MG63 (cell line): Measurements from ENCODE around the gene CPAMD8. TPM values are rescaled to one million over a fixed set of nuclear protein-coding genes. Genes with fewer than 3 reads are reported as not detected.
"Not testable (repeated sequence)": the region's sequence is repeated elsewhere in the genome, so short reads cannot be mapped to it uniquely, and the experiment has no call there.

Experiments
- DNase-seq: peaks from one replicate; pipeline ENCODE4 v3.0.0-alpha.2; 2020
- H3K27me3 ChIP-seq: fragments of 250-450 bp; sonication (Bioruptor Pico); 2 replicates; pipeline ENCODE4 v1.5.1; 2020; ENCODE audit warnings: mild to moderate bottlenecking, moderate library complexity
- H3K36me3 ChIP-seq: fragments of 250-450 bp; sonication (Bioruptor Pico); 2 replicates; pipeline ENCODE4 v1.5.1; 2020; ENCODE audit warnings: mild to moderate bottlenecking, moderate library complexity
- H3K4me3 ChIP-seq: fragments of 250-450 bp; sonication (Bioruptor Pico); 2 replicates; pipeline ENCODE4 v1.5.1; 2020; ENCODE audit warnings: mild to moderate bottlenecking, moderate library complexity
- H3K9me3 ChIP-seq: fragments of 250-450 bp; sonication (Bioruptor Pico); 2 replicates; pipeline ENCODE4 v1.5.1; 2020; ENCODE audit warnings: mild to moderate bottlenecking, moderate library complexity
- total RNA-seq: library from RNA; depleted of rRNA; stranded (reverse); fragments of >200 nt; shearing (Covaris generic); gene quantifications from 2 replicates; pipeline ENCODE4 v1.2.3, GENCODE V29; 2014; ENCODE audit warnings: low replicate concordance

CPAMD8 gene
- total RNA-seq, 1 experiment from 2014 or later = 2.6 TPM

DNA sequence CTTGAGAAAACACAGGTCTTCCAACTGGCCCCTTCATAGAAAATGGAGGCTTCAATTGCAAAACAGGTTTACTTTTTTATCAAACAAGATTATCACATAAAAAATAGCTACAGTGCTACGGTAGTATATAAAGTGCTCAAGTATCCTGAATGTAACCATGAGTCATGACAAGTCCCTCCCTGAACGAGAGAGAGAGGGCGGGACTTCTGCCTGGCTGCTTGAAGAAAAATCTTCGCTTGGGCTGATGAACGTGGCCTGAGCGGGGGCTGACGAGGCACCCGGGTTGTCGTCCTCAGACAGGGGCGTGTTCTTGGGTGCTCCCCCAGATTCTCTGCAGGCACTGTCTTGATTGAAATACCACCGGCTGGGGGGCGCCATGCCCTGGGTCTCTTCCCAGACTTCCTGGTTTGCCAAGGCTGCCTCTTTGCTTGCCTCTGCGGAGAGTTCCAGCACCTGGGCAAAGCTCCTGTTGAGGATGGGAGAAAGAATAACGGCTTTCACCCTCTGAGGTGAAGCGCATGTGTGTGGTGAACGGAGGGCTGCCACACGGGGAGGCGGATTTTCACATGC, 23.2 kb upstream of the CPAMD8 start:
- H3K36me3 ChIP-seq = peaks cover 51% of the 10 kb centered on the region
- no peak overlapping the region for H3K4me3 ChIP-seq
- no peaks in the 10 kb centered on the region for H3K9me3 ChIP-seq
- H3K27me3 ChIP-seq = no peaks in the 10 kb centered on the region
- no peak for DNase-seq

DNA sequence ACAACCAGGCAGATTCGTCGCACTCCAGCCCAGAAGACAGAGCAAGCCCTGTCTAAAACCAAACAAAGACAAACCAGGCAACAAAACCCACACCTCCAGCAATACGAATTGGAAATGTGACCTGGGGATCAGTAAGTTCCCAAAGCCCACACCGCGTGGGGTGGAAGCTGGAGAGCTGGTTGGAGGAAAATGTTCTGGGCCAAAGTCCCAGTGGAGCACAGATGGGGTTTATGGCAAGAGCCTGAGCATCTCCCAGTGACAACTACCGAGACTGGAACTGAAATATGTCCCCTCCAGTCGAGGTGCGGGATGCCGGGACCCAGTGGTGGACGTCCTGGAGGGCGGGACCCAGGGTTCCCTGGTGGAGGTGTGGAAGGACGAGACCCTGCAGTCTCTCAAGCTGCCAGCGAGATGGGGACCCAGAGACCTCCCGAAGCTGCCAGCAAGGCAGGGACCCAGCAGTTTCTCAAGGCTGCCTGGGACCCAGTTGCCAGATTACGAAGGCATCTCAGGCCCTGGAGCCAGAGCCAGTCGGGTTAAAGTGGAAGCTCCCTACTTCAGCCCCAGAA, 22.4 kb upstream of the CPAMD8 start:
- Histone ChIP-seq H3K4me3 (no peak overlapping the region), H3K36me3 (peaks cover 47% of the 10 kb centered on the region), H3K9me3 (no peaks in the 10 kb centered on the region), H3K27me3 (no peaks in the 10 kb centered on the region)
- DNase-seq = no peak

DNA sequence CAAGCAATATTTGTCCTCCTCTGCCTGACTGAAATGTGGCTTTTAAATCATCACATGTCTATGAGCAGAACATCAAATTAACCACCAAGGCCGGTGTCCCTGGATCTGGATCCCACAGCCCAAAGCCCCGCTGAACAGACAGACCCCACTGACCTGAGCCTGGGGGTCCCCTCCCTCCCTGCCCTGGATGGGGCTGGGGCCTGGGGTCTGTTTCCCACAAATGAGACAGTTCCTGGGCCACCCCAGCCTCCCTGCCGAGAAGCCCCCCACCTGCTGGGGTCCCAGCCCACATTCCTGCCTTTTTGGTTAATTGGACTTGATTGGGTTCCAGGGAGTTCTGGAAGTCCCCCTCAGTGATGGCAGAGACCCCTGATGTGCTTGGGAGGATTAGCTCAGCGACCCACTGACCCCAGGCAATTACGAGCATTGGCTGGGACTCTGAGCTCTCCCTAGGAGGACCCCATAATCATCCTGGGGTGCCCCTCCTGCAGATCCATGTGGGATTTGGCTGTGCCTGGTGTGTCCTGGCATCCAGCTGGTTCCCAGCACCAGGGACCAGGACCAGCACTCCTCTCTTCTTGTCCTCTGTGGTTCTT, 19.4 kb upstream of the CPAMD8 start:
- Histone ChIP-seq H3K27me3 (no peaks in the 10 kb centered on the region; the same call in 1 of the 2 replicates), H3K4me3 (no peak overlapping the region), H3K36me3 (peaks cover 24% of the 10 kb centered on the region), H3K9me3 (no peaks in the 10 kb centered on the region)
- DNase-seq = no peak

DNA sequence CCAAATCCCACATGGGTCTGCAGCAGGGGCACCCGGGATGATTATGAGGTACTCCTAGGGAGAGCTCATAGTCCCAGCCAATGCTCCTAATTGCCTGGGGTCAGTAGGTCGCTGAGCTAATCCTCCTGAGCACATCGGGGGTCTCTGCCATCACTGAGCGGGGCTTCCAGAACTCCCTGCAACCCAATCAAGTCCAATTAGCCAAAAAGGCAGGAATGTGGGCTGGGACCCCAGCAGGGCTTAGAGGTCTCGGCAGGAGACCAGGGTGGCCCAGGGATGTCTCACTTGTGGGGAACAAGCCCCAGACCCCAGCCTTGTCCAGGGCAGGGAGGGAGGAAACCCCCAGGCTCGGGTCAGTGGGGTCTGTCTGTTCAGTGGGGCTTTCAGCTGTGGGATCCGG, 17.1 kb upstream of the CPAMD8 start:
- no peak for DNase-seq
- Histone ChIP-seq H3K4me3 (no peak overlapping the region), H3K36me3 (peaks cover 1% of the 10 kb centered on the region), H3K9me3 (no peaks in the 10 kb centered on the region), H3K27me3 (no peaks in the 10 kb centered on the region; the same call in 1 of the 2 replicates)

DNA sequence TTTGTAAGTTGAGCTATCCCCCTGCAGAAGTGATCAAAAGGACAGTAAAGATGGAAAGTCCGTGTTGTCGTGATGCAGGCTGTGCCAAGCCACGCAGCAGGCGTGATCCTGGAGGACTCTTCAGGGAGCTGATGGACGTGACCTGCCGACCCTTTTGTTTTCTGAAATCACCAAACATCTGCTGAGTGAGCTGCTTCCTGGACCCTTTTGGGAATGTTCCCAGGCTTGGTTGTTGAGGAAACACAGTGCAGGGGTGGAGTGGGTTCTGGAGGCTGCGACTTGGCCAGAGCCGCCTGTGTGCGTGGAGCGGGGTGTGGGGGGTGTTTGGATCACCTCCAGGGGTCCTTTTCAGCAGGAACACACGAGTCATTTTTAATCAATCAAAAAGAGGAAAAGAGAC, 15.4 kb upstream of the CPAMD8 start:
- Histone ChIP-seq H3K36me3 (no peaks in the 10 kb centered on the region), H3K4me3 (no peak overlapping the region), H3K27me3 (no peaks in the 10 kb centered on the region; the same call in 1 of the 2 replicates), H3K9me3 (no peaks in the 10 kb centered on the region)
- DNase-seq = no peak

DNA sequence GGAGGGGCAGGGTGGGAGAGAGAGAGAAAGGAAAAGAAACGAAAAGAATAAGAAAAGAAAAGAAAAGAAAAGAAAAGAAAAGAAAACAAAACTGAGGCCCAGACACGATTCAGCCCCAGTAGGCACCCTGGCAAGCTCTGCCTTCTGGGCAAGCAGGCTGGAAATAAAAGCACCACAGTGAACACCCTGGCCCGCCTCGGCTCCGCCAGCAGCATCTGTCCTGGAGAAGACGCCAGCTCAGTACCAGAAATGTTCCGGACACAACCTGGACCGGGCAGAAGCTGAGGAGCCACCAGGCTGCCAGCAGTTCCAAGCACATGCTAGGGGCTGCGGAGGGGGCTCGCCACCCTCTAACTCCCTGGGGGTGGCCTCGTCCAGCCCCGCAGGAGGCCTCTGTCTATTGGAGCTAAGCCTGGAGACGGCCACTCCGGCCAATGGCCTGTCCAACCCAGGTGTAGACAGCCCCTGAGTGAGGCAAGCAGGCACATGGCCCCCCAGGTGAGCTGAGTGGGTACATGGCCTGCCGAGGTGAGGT, 11.4 kb upstream of the CPAMD8 start:
- DNase-seq = no peak
- no peaks in the 10 kb centered on the region; the same call in 1 of the 2 replicates for H3K27me3 ChIP-seq
- H3K9me3 ChIP-seq = no peaks in the 10 kb centered on the region
- H3K4me3 ChIP-seq = no peak overlapping the region
- no peaks in the 10 kb centered on the region for H3K36me3 ChIP-seq

DNA sequence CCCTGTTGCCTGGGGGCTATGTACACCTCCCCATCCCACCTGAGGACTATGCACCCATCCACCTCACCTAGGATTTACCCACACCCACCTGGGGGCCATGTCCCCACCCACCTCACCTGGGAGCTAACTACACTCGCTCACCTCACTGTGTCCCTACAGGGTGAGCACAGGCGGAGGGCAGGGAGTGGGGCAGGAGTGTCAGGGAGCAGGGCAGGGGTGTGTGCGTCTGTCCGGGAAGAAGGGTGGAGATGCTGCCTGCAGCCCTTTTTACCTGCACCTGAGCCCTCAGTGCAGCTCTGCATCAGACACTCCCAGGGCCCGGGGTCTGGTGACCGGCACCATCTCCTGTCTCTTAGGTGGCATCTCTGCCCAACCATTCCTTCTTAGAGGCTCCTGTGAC, 10.6 kb upstream of the CPAMD8 start:
- Histone ChIP-seq H3K36me3 (no peaks in the 10 kb centered on the region), H3K27me3 (no peaks in the 10 kb centered on the region; the same call in 1 of the 2 replicates), H3K9me3 (no peaks in the 10 kb centered on the region), H3K4me3 (no peak overlapping the region)
- DNase-seq = no peak

DNA sequence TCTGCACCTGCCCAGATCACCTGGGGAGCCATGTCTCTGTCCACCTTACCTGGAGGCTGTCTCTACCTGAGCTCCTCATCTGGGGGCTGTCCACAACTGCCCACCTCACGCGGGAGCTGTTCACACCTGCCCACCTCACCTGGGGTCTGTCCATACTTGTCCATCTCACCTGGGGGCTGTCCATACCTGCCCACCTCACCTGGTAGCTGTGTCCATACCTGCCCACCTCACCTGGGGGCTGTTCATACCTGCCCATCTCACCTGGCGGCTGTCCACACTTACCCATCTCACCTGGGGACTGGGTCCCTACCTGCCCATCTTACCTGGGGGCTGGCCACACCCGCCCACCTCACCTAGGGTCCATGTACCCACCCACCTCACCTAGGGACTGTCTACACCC, 10.0 kb upstream of the CPAMD8 start:
- Histone ChIP-seq H3K36me3 (no peaks in the 10 kb centered on the region), H3K4me3 (no peak overlapping the region), H3K9me3 (no peaks in the 10 kb centered on the region), H3K27me3 (no peaks in the 10 kb centered on the region; the same call in 1 of the 2 replicates)
- no peak for DNase-seq

DNA sequence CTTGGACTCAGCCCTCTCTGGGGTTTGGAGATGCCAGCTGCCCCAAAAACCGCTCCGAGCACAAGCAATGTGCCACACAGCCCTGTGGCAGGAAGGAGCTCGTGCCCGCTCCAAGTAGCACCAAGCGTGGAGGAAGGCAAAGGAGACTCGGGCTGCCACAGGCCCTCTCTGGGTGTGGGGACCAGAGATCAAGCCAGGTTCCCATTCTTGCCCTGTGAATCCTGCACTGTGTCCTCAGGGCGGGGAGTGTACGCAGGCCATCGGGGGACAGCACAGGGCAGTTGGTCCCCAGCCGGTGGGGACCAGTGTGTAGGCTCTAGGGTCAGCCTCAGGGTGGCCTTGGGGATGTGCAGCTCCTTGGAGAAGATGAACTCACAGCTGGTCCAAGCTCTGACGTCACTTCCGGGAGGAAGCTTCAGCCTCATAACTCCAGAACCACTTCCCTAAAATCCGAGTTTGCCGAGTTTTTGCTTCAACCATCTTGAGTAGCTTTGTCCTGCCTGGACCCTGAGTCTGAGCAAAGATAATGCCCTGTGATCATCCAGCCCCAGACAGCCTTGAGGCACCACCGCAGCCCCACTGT, 9.3 kb upstream of the CPAMD8 start:
- Histone ChIP-seq H3K36me3 (no peaks in the 10 kb centered on the region), H3K9me3 (no peaks in the 10 kb centered on the region), H3K27me3 (no peaks in the 10 kb centered on the region), H3K4me3 (no peak overlapping the region)
- no peak for DNase-seq

DNA sequence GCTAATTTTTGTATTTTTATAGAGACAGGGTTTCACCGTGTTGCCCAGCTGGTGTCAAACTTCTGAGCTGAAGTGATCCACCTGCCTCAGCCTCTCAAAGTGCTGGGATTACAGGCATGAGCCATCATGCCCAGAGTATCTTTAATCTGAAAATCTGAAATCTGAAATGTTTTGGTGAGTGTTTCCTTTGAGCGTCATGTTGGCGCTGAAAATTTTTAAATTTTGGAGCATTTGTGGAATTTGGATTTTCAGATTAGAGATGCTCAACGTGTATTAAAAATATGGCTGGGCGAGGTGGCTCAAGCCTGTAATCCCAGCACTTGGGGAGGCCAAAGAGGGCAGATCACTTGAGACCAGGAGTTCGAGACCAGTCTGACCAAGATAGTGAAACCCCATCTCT, 5.1 kb upstream of the CPAMD8 start:
- Histone ChIP-seq H3K36me3 (no peaks in the 10 kb centered on the region), H3K9me3 (no peaks in the 10 kb centered on the region), H3K4me3 (no peak overlapping the region), H3K27me3 (peaks cover 11% of the 10 kb centered on the region)
- no peak for DNase-seq

DNA sequence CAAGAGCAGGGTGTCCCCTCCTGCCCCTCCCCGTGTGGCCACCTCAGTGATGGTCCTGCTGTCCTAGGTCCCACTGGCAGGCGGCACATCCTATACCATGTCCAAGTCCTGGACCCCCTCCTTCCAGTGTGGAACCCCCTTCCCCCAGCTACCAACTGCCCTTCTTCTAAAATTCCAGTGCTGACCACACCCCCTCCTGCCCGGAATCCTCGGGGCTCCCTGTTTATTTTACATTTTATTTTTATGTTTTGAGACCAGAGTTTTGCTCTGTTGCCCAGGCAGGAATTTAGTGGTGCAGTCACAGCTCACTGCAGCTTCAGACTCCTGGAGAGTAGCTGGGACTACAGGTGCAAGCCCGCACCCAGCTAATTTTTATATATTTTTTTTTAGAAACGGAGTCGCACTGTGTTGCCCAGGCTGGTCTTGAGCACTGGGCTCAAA, 945 bp upstream of the CPAMD8 start:
- H3K9me3 ChIP-seq = no peaks in the 10 kb centered on the region; the same call in 1 of the 2 replicates
- DNase-seq = no peak
- H3K4me3 ChIP-seq = no peak overlapping the region
- no peaks in the 10 kb centered on the region for H3K36me3 ChIP-seq
- peaks cover 25% of the 10 kb centered on the region for H3K27me3 ChIP-seq

DNA sequence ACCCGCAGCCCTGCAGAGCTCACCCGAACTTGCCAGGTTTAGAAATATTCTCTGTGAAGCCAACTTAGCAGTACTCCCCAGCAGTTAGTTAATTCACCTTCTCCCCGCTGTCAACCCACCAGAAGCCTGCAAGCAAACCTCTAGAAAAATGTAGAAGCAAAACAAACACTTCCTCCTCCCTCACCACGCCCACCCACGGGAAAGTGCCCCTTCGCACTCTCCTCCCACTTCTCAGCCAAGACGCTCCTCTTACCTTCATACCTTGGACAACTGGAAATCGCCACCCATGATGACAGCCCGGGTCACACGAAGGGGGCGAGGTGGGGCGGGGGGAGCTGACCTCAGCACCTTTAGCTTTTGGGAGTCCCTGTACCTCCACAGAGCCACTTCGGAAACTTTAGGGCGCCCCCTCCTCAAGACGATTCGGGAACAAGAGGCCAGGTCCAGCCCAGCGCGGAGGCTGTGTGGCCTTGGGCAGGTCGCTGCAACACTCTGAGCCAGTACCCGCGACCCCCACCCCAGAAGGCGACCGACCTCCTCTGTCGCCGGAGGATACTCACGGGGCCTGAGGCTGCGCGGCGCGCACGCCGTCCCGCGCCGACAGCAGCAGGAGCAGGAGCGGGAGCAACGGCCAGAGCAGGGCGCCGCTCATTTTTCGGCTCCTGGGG, 485 bp downstream of the CPAMD8 start:
- no peak overlapping the region for H3K4me3 ChIP-seq
- no peak for DNase-seq
- H3K36me3 ChIP-seq = no peaks in the 10 kb centered on the region
- peaks cover under 1% of the 10 kb centered on the region; the same call in 1 of the 2 replicates for H3K9me3 ChIP-seq
- peaks cover 25% of the 10 kb centered on the region for H3K27me3 ChIP-seq

DNA sequence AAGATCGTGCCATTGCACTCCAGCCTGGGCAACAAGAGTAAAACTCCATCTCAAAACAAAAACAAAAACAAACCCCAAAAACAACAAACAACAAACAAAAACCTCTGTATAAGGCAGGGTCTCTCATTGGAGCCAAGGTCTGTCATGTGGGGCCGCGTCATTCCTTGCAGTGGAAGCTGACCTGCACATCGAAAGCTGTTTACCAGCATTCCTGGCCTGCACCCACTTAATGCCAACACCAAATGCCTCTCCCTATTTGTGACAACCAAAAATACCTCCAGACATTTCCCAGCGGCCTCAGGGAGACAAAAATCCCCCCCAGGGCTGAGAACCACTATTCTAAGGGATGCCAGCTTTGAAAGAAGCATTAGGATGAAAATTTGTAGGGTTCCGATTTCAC, 1.2 kb downstream of the CPAMD8 start:
- H3K36me3 ChIP-seq = no peaks in the 10 kb centered on the region
- peaks cover 25% of the 10 kb centered on the region for H3K27me3 ChIP-seq
- no peak for DNase-seq
- no peak overlapping the region for H3K4me3 ChIP-seq
- H3K9me3 ChIP-seq = peaks cover 5% of the 10 kb centered on the region; the same call in 1 of the 2 replicates

DNA sequence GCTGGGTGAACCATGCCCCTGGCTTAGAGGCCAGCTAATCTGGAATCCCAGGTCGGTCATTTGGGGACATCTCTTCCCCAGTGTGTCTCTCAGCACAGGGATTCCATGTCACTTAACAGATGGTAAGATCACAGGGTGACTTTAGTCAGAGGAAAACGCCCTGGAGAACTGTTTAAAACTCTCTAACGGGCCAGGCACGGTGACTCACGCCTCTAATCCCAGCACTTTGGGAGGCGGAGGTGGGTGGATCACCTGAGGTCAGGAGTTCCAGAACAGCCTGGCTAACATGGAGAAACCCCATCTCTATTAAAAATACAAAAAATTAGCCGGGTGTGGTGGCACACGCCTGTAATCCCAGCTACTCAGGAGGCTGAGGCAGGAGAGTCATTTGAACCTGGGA, 1.7 kb downstream of the CPAMD8 start:
- H3K4me3 ChIP-seq, H3K9me3 ChIP-seq, H3K36me3 ChIP-seq, DNase-seq: not testable (repeated sequence)
- H3K27me3 ChIP-seq = peaks cover 25% of the 10 kb centered on the region

DNA sequence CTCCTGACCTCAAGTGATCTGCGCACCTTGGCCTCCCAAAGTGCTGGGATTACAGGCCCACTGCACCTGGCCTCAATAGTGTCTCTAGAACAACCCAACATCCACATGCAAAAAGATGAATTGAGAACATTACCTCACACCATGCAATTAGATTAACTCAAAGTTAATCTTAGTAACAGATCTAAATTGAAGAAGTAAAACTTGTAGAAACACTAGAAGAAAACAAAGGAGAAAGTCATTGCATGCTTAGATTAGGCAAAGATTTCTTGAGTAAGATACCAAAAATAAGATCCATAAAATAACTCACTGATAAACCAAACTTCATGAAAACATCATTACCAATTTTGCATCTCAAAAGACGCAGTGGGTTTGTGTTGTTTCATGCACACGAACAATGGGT, 2.8 kb downstream of the CPAMD8 start:
- Histone ChIP-seq H3K36me3 (no peaks in the 10 kb centered on the region), H3K9me3 (peaks cover 5% of the 10 kb centered on the region; the same call in 1 of the 2 replicates), H3K27me3 (peaks cover 25% of the 10 kb centered on the region), H3K4me3 (no peak overlapping the region)
- DNase-seq = no peak

DNA sequence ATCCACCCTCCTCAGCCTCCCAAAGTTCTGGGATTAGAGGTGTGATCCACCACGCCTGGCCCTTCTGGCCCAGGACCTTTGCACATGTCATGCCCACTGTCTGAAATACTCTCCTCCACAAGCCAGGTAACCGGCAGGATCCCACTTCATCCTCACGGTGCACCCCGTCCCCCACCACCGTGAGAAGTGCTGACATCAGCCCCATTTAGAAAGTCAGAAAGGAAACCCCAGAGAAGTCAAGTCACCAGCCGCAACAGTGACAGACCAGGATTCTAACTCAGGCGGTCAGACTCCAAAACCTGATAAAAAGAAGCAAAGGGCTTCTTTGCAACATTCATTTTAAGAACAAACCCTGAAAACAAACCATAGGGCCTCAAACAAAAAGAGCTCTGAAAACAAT, 3.9 kb downstream of the CPAMD8 start:
- Histone ChIP-seq H3K36me3 (no peaks in the 10 kb centered on the region), H3K9me3 (peaks cover 5% of the 10 kb centered on the region; the same call in 1 of the 2 replicates), H3K27me3 (peaks cover 20% of the 10 kb centered on the region), H3K4me3 (no peak overlapping the region)
- no peak for DNase-seq
